Activated CD8-positive, alpha-beta memory T cell treated with anti-CD3 and anti-CD28 coated beads for 48 hours (primary cell): ENCODE measurements around the gene BTNL3.
"Not testable (repeated sequence)": the region's sequence is repeated elsewhere in the genome, so short reads cannot be mapped to it uniquely, and the experiment has no call there.

Experiments used
- DNase-seq, 3 experiments: peaks; one replicate each; pipeline ENCODE4 v3.0.0-alpha.2; 2020; ENCODE audit warnings: low read depth in 2 of 3, low spot score in 2 of 3

Gene BTNL3

DNA sequence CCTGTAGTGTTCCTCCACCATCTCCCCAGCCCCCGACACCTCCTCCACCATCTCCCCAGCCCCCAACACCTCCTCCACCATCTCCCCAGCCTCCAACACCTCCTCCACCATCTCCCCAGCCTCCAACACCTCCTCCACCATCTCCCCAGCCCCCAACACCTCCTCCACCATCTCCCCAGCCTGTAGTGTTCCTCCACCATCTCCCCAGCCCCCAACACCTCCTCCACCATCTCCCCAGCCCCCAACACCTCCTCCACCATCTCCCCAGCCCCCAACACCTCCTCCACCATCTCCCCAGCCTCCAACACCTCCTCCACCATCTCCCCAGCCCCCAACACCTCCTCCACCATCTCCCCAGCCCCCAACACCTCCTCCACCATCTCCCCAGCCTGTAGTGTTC lies 57.2 kb downstream of the BTNL3 start:
- DNase-seq, result not testable (repeated sequence)

DNA sequence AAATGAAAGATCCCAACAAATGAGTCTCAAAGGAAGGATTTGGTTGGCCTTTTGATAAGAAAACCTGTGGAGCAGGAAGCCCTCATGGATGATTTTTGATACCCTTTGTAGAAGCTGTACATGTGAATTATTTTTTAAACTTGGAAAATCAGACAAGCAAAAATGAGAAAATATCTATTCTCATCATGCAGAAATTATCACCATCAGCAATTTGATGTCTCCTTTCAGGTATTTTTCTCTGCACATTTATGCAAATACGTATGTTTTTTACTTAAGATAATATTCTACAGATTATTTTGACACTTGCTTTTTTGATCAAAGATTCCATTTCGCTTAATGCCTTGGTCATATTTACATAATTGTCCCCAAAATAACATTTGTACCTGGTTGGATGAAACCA lies 58.6 kb downstream of the BTNL3 start:
- no peak for DNase-seq

GRCh38 chr5:181047921-181048320 lies 59.3 kb downstream of the BTNL3 start:
- no peak for DNase-seq

DNA sequence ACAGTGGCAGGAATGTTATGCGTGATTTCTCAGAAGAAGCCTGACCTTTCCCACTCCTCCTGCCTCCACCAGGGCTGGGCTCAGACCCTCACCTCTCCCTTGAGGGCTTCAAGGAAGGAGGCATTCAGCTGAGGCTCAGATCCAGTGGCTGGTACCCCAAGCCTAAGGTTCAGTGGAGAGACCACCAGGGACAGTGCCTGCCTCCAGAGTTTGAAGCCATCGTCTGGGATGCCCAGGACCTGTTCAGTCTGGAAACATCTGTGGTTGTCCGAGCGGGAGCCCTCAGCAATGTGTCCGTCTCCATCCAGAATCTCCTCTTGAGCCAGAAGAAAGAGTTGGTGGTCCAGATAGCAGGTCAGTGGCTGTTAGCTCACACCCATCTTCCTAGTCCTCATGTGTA lies 61.4 kb downstream of the BTNL3 start:
- no peak for DNase-seq

GRCh38 chr5:181051841-181052671 lies 63.4 kb downstream of the BTNL3 start:
- no peak for DNase-seq

GRCh38 chr5:181052672-181053487 lies 64.2 kb downstream of the BTNL3 start:
- DNase-seq, result peak in 1 of 3 experiments; percentile 8

- DNase-seq, result peak in 1 of 3 experiments; percentile 10
Measured at GRCh38 chr5:181053488-181054121, 65.0 kb downstream of the BTNL3 start.

- no peak for DNase-seq
Measured at GRCh38 chr5:181054138-181054537, 65.5 kb downstream of the BTNL3 start.

GRCh38 chr5:181054871-181055459 lies 66.3 kb downstream of the BTNL3 start:
- no peak for DNase-seq
